HG03460 (cell line): Measurements from ENCODE around the gene CELA3A.

ENCODE experiments used
- ATAC-seq: cut with Tn5 transposase; IDR thresholded peaks from one replicate; pipeline ENCODE4 v1.9.1; 2021; ENCODE audit not compliant: unreplicated experiment

CELA3A gene

GRCh38 chr1:22048351-22049192, 47.1 kb downstream of the CELA3A start:
- no peak for ATAC-seq

- ATAC-seq: no peak
These were observed 48.9 kb downstream of the CELA3A start for GRCh38 chr1:22050330-22050729.

GRCh38 chr1:22051607-22052114, 50.2 kb downstream of the CELA3A start:
- ATAC-seq: no peak

GRCh38 chr1:22052115-22053016, 50.9 kb downstream of the CELA3A start, which contains the start of gene CDC42:
CDC42 (plus strand) TSS chr1:22052709; CDS start chr1:22078479, 25,770 bp downstream.
- peak; percentile 88 for ATAC-seq

- peak; percentile 35 for ATAC-seq
These were observed 51.8 kb downstream of the CELA3A start for GRCh38 chr1:22053017-22053860.

- ATAC-seq: no peak
These were observed 52.7 kb downstream of the CELA3A start for GRCh38 chr1:22053861-22054770.

GRCh38 chr1:22055463-22055862, 54.0 kb downstream of the CELA3A start:
- ATAC-seq: no peak

GRCh38 chr1:22056043-22056442, 54.6 kb downstream of the CELA3A start:
- ATAC-seq: no peak

GRCh38 chr1:22056936-22057335, 55.5 kb downstream of the CELA3A start:
- no peak for ATAC-seq

- no peak for ATAC-seq
These were observed 56.4 kb downstream of the CELA3A start for GRCh38 chr1:22057861-22058260.
